ENCODE measurements around the gene MIOX. TPM values are rescaled to one million over a fixed set of nuclear protein-coding genes. Genes with fewer than 3 reads are reported as not detected.

MIOX gene
- total and polyA plus RNA-seq, 2 donors (not counting 3 experiments of a cell fraction or from before 2014, with no cell fraction given): not detected

- no peak overlapping the region for H2AFZ ChIP-seq (ENCODE audit: low read depth, low read length)
Measured at GRCh38 chr22:50528682-50529415, 42.2 kb downstream of the MIOX start.

GRCh38 chr22:50529416-50529896 lies 42.8 kb downstream of the MIOX start:
- Histone ChIP-seq H3K27me3 (ENCODE audit: control insufficient read depth in 2 of 2, insufficient read depth in 2 of 2, low read length in 2 of 2) (peaks cover 3 to 13% of the 10 kb centered on the region in 2 experiments), H3K36me3 (ENCODE audit: control insufficient read depth in 2 of 2, extremely low read depth in 1 of 2, insufficient read depth in 2 of 2, low read length in 2 of 2) (no peaks in the 10 kb centered on the region), H3K27ac (ENCODE audit: insufficient read depth, low read depth, low read length) (no peak overlapping the region), H3K4me3 (replicated peaks in 1 of 3; ENCODE audit: insufficient read depth in 1 of 3, low read depth in 1 of 3, low read length in 3 of 3) (no peak overlapping the region), H3K9me1 (replicated peaks; ENCODE audit: control insufficient read depth, extremely low read depth, insufficient read depth, low read length) (no peaks in the 10 kb centered on the region), H3K79me2 (ENCODE audit: control insufficient read depth, insufficient read depth, low read length) (peaks cover 3% of the 10 kb centered on the region), H3K4me2 (ENCODE audit: insufficient read depth, low read length) (no peak overlapping the region), H3K4me1 (ENCODE audit: control insufficient read depth, extremely low read depth, insufficient read depth, low read length) (peaks cover 26% of the 10 kb centered on the region), H3K9me3 (replicated peaks; ENCODE audit: control insufficient read depth, insufficient read depth, low read length) (no peaks in the 10 kb centered on the region), H3K9ac (replicated peaks; ENCODE audit: extremely low read depth, insufficient read depth, low read length) (no peak overlapping the region), H2AFZ (ENCODE audit: low read depth, low read length) (peak overlapping the region; percentile 24), H4K20me1 (replicated peaks; ENCODE audit: control insufficient read depth, extremely low read depth, insufficient read depth, low read length) (no peaks in the 10 kb centered on the region)
- no peak for TF ChIP-seq MYC (IDR thresholded peaks at IDR 0.05; ENCODE audit: low read depth, low read length)
- TF ChIP-seq POLR2A (IDR thresholded peaks at IDR 0.05; ENCODE audit: low read depth, low read length): no peak
- TF ChIP-seq GATA2 (IDR thresholded peaks at IDR 0.05; ENCODE audit: insufficient read depth, insufficient read length, low read depth, low read length): no peak
- TF ChIP-seq EZH2 (IDR thresholded peaks at IDR 0.05; ENCODE audit: borderline replicate concordance, low read depth, low read length, severe bottlenecking): no peak
- no peak for TF ChIP-seq JUN (IDR thresholded peaks at IDR 0.05; ENCODE audit: borderline replicate concordance, insufficient read depth, insufficient read length, low read depth)
- TF ChIP-seq MAX (IDR thresholded peaks at IDR 0.05; ENCODE audit: insufficient read depth, insufficient read length): no peak
- TF ChIP-seq CTCF (IDR thresholded peaks at IDR 0.05; ENCODE audit: extremely low read depth in 1 of 2, insufficient read depth in 1 of 2, low read depth in 1 of 2, low read length in 2 of 2): no peak
- TF ChIP-seq FOS (IDR thresholded peaks at IDR 0.05; ENCODE audit: borderline replicate concordance, insufficient read depth, low read length): no peak
- no peak for TF ChIP-seq POLR2AphosphoS5 (IDR thresholded peaks at IDR 0.05; ENCODE audit: insufficient read depth, low read depth, low read length)
- BruUV-seq (replicated peaks): no TSS peak
- FAIRE-seq: no peak
- ChIA-PET POLR2A (no interaction called here), CTCF (interaction anchor here (1.5 kb wide), 1 partner anchor 33 kb away, joined by 3 read pairs; the partner anchor contains the start of gene SYCE3)
- intact Hi-C loops (cut with micrococcal nuclease): no loop called here
- dilution Hi-C loops (cut with MboI; ENCODE audit: extremely low pct_ligation_motif_present, low sequenced_read_pairs): no loop called here
- no peak for DNase-seq (ENCODE audit: low read depth, low spot score)

More at GRCh38 chr22:50528682-50529415, 42.2 kb downstream of the MIOX start:
- Histone ChIP-seq H3K9me1 (replicated peaks; ENCODE audit: control insufficient read depth, extremely low read depth, insufficient read depth, low read length) (no peaks in the 10 kb centered on the region), H3K4me3 (replicated peaks in 1 of 3; ENCODE audit: insufficient read depth in 1 of 3, low read depth in 1 of 3, low read length in 3 of 3) (no peak overlapping the region), H3K27ac (ENCODE audit: insufficient read depth, low read depth, low read length) (no peak overlapping the region), H3K4me2 (ENCODE audit: insufficient read depth, low read length) (no peak overlapping the region), H3K9me3 (replicated peaks; ENCODE audit: control insufficient read depth, insufficient read depth, low read length) (no peaks in the 10 kb centered on the region), H3K36me3 (ENCODE audit: control insufficient read depth in 2 of 2, extremely low read depth in 1 of 2, insufficient read depth in 2 of 2, low read length in 2 of 2) (peaks cover 0 to 2% of the 10 kb centered on the region in 2 experiments), H3K9ac (replicated peaks; ENCODE audit: extremely low read depth, insufficient read depth, low read length) (no peak overlapping the region), H3K4me1 (ENCODE audit: control insufficient read depth, extremely low read depth, insufficient read depth, low read length) (peaks cover 30% of the 10 kb centered on the region), H3K27me3 (ENCODE audit: control insufficient read depth in 2 of 2, insufficient read depth in 2 of 2, low read length in 2 of 2) (peaks cover 3 to 13% of the 10 kb centered on the region in 2 experiments), H4K20me1 (replicated peaks; ENCODE audit: control insufficient read depth, extremely low read depth, insufficient read depth, low read length) (no peaks in the 10 kb centered on the region), H3K79me2 (ENCODE audit: control insufficient read depth, insufficient read depth, low read length) (peaks cover 9% of the 10 kb centered on the region)
- DNase-seq (ENCODE audit: low read depth, low spot score) (no peak), FAIRE-seq (no peak)
- CTCF ChIA-PET: interaction anchor here (1.5 kb wide), 1 partner anchor 34 kb away, joined by 3 read pairs; the partner anchor contains the start of gene SYCE3
- intact Hi-C loops (cut with micrococcal nuclease): no loop called here
- BruUV-seq (replicated peaks): no TSS peak
- POLR2A ChIA-PET: no interaction called here
- dilution Hi-C loops (cut with MboI; ENCODE audit: extremely low pct_ligation_motif_present, low sequenced_read_pairs): no loop called here
- TF ChIP-seq POLR2A (IDR thresholded peaks at IDR 0.05; ENCODE audit: low read depth, low read length): no peak
- peak; percentile 29 for TF ChIP-seq POLR2AphosphoS5 (IDR thresholded peaks at IDR 0.05; ENCODE audit: insufficient read depth, low read depth, low read length)
